ENCODE measurements around the gene DBI.

The DBI gene

DNA sequence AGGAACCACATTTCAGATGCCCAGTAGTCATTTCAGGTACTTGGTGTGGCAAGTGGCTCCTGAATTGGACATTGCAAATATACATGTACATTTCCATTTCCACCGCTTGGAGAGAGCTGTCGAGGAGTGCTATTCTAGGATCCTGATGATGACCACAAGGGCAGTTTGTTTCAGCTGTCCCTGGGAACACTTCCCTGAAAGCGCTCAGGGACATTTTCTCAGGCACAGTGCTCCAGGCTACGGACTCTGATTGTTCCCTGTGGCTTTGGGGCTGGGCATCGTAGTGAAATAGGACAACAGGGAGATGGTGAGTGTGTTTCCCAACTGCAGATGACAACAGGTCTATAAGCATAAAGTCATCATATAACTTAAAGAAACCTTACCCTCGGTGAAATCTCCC is 3.1 kb downstream of the DBI start:
- TF ChIP-seq, protein P1, sequence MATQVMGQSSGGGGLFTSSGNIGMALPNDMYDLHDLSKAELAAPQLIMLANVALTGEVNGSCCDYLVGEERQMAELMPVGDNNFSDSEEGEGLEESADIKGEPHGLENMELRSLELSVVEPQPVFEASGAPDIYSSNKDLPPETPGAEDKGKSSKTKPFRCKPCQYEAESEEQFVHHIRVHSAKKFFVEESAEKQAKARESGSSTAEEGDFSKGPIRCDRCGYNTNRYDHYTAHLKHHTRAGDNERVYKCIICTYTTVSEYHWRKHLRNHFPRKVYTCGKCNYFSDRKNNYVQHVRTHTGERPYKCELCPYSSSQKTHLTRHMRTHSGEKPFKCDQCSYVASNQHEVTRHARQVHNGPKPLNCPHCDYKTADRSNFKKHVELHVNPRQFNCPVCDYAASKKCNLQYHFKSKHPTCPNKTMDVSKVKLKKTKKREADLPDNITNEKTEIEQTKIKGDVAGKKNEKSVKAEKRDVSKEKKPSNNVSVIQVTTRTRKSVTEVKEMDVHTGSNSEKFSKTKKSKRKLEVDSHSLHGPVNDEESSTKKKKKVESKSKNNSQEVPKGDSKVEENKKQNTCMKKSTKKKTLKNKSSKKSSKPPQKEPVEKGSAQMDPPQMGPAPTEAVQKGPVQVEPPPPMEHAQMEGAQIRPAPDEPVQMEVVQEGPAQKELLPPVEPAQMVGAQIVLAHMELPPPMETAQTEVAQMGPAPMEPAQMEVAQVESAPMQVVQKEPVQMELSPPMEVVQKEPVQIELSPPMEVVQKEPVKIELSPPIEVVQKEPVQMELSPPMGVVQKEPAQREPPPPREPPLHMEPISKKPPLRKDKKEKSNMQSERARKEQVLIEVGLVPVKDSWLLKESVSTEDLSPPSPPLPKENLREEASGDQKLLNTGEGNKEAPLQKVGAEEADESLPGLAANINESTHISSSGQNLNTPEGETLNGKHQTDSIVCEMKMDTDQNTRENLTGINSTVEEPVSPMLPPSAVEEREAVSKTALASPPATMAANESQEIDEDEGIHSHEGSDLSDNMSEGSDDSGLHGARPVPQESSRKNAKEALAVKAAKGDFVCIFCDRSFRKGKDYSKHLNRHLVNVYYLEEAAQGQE (IDR thresholded peaks at IDR 0.05; ENCODE audit: low read depth) = no peak
- TF ChIP-seq ZBTB7A (IDR thresholded peaks at IDR 0.05; ENCODE audit: low read depth) (no peak), USF1 (IDR thresholded peaks at IDR 0.05) (no peak), CREB1 (IDR thresholded peaks at IDR 0.05; ENCODE audit: low read depth) (no peak), TEAD4 (IDR thresholded peaks at IDR 0.05) (no peak), CEBPB (IDR thresholded peaks at IDR 0.05) (no peak), TAF1 (IDR thresholded peaks at IDR 0.05; ENCODE audit: low read depth) (no peak), YY1 (IDR thresholded peaks at IDR 0.05; ENCODE audit: low read depth) (no peak), EP300 (IDR thresholded peaks at IDR 0.05; ENCODE audit: borderline replicate concordance) (no peak), NFIC (IDR thresholded peaks at IDR 0.05) (no peak), FOXM1 (IDR thresholded peaks at IDR 0.05; ENCODE audit: borderline replicate concordance, low read depth) (no peak)

DNA sequence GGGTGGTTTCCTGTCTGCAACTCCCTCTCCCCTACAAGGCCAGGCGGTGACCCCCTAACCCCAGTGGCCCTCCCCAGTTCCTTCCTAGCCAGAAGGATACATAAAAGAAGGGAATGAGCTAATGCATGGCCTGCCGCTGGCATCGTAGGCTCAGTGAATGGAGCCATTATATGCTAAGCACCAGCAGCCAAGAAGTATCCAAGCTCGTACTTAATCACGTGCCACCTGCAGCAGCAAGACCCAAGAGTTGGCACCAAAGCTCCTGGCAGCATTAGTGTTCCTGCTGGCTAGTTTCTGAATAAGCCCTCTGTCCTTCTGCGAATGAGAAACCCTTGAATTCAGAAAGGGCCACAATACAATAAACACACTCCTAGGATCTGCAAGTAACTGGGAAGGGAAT is 4.3 kb downstream of the DBI start:
- TF ChIP-seq TEAD4 (IDR thresholded peaks at IDR 0.05) (no peak), TCF12 (IDR thresholded peaks at IDR 0.05; ENCODE audit: low read depth) (no peak), NFIC (IDR thresholded peaks at IDR 0.05) (no peak), FOXM1 (IDR thresholded peaks at IDR 0.05; ENCODE audit: borderline replicate concordance, low read depth) (no peak), CREB1 (IDR thresholded peaks at IDR 0.05; ENCODE audit: low read depth) (no peak)

DNA sequence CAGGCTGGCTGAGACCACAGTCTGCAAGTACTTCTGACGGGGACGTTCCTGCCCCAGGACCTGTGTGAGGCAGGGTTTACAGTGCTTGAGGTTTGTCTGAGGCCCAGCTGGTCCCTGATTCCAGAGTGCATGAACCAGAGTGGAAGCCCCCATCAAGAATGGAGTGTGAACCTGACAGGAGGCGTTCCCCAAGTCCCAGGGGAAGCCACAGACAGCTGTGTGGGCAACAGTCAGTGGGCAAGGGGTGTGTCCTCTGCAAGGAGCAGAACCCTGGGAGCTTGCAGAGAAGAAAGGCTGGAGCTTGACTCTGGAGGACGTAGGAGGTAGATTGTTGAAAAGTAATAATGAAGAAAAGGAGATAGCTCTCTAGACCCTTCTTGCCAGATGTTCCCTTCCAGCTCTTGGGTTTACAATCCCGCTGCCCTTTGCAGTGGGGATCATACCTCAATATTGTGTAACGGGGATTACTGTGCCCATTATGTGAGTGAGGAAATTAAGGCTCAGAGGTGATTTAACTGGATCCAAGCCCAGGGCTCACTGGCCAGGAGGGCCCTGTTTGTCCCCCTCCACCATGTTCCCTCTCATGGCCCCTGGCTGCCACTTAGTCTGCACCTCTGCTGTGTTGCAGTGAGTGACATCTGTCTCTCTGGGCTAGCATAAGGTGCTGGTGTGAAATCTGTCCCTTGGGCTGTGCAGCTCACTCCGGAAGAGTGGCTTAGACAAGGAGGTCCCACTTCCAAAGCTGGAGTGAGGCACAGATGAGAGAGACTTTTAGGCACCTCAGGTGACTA is 6.2 kb downstream of the DBI start:
- TF ChIP-seq USF1 (IDR thresholded peaks at IDR 0.05) (no peak), NFIC (IDR thresholded peaks at IDR 0.05) (no peak), EGR1 (IDR thresholded peaks at IDR 0.05) (no peak), CREB1 (IDR thresholded peaks at IDR 0.05; ENCODE audit: low read depth) (no peak), EP300 (IDR thresholded peaks at IDR 0.05; ENCODE audit: borderline replicate concordance) (no peak), ZBTB7A (IDR thresholded peaks at IDR 0.05; ENCODE audit: low read depth) (no peak), YY1 (IDR thresholded peaks at IDR 0.05; ENCODE audit: low read depth) (no peak), CEBPB (IDR thresholded peaks at IDR 0.05) (no peak), RAD21 (IDR thresholded peaks at IDR 0.05; ENCODE audit: low read depth) (no peak), TEAD4 (IDR thresholded peaks at IDR 0.05) (no peak), TAF1 (IDR thresholded peaks at IDR 0.05; ENCODE audit: low read depth) (no peak)
- TF ChIP-seq, protein P1 (IDR thresholded peaks at IDR 0.05; ENCODE audit: low read depth) = no peak
- TF ChIP-seq, protein P2, sequence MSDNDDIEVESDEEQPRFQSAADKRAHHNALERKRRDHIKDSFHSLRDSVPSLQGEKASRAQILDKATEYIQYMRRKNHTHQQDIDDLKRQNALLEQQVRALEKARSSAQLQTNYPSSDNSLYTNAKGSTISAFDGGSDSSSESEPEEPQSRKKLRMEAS (IDR thresholded peaks at IDR 0.05) = no peak

- TF ChIP-seq USF1 (IDR thresholded peaks at IDR 0.05) (no peak), YY1 (IDR thresholded peaks at IDR 0.05; ENCODE audit: low read depth) (no peak)
These were observed 10.0 kb downstream of the DBI start for GRCh38 chr2:119376810-119377209.

- TF ChIP-seq FOXM1 (IDR thresholded peaks at IDR 0.05; ENCODE audit: borderline replicate concordance, low read depth) (no peak), CREB1 (IDR thresholded peaks at IDR 0.05; ENCODE audit: low read depth) (no peak), NFIC (IDR thresholded peaks at IDR 0.05) (no peak), USF1 (IDR thresholded peaks at IDR 0.05) (no peak), TAF1 (IDR thresholded peaks at IDR 0.05; ENCODE audit: low read depth) (no peak), EGR1 (IDR thresholded peaks at IDR 0.05) (no peak), ZBTB7A (IDR thresholded peaks at IDR 0.05; ENCODE audit: low read depth) (no peak), CEBPB (IDR thresholded peaks at IDR 0.05) (no peak), TCF12 (IDR thresholded peaks at IDR 0.05; ENCODE audit: low read depth) (no peak), EP300 (IDR thresholded peaks at IDR 0.05; ENCODE audit: borderline replicate concordance) (no peak), TEAD4 (IDR thresholded peaks at IDR 0.05) (no peak), RAD21 (IDR thresholded peaks at IDR 0.05; ENCODE audit: low read depth) (no peak), YY1 (IDR thresholded peaks at IDR 0.05; ENCODE audit: low read depth) (no peak)
- TF ChIP-seq, protein P1 (IDR thresholded peaks at IDR 0.05; ENCODE audit: low read depth) = no peak
- TF ChIP-seq, protein P2 (IDR thresholded peaks at IDR 0.05) = no peak
These were observed 10.7 kb downstream of the DBI start for GRCh38 chr2:119377294-119377992.
